Liver (tissue), 3 donors: ENCODE measurements around the gene PLXNA3.

Experiments
- CTCF ChIP-seq: fragments of 150-350 bp; IDR thresholded peaks from 2 replicates; pipeline ENCODE4 v1.5.1; 2017; ENCODE audit warnings: improper control_type of control experiment, low read depth, low read length; ENCODE audit not compliant: missing input control
- HNF4G ChIP-seq: IDR thresholded peaks from 2 replicates; pipeline ENCODE4 v1.6.1; 2016; ENCODE audit warnings: antibody characterized with exemption
- JUND ChIP-seq, 2 donors: IDR thresholded peaks; 2 replicates each; pipeline ENCODE4 v1.6.1; 2016; ENCODE audit warnings: antibody characterized with exemption in 2 of 2
- RAD21 ChIP-seq, 2 donors: IDR thresholded peaks; 2 replicates each; pipeline ENCODE4 v1.6.1; 2016; ENCODE audit warnings: antibody characterized with exemption in 2 of 2, mild to moderate bottlenecking in 2 of 2
- TAF1 ChIP-seq: conservative IDR thresholded peaks from 2 replicates; pipeline ENCODE4 v1.6.1; 2016; ENCODE audit warnings: antibody characterized with exemption, mild to moderate bottlenecking
- YY1 ChIP-seq: IDR thresholded peaks from 2 replicates; pipeline ENCODE4 v1.6.1; 2016; ENCODE audit warnings: antibody characterized with exemption, mild to moderate bottlenecking
- ZBTB33 ChIP-seq: IDR thresholded peaks from 2 replicates; pipeline ENCODE4 v1.6.1; 2016; ENCODE audit warnings: antibody characterized with exemption
- TF ChIP-seq, protein P1 (sequence below): IDR thresholded peaks from 2 replicates; pipeline ENCODE4 v1.6.1; 2016; ENCODE audit warnings: antibody characterized with exemption
- donor health status: healthy.
- donor health status: healthy.

DNA sequence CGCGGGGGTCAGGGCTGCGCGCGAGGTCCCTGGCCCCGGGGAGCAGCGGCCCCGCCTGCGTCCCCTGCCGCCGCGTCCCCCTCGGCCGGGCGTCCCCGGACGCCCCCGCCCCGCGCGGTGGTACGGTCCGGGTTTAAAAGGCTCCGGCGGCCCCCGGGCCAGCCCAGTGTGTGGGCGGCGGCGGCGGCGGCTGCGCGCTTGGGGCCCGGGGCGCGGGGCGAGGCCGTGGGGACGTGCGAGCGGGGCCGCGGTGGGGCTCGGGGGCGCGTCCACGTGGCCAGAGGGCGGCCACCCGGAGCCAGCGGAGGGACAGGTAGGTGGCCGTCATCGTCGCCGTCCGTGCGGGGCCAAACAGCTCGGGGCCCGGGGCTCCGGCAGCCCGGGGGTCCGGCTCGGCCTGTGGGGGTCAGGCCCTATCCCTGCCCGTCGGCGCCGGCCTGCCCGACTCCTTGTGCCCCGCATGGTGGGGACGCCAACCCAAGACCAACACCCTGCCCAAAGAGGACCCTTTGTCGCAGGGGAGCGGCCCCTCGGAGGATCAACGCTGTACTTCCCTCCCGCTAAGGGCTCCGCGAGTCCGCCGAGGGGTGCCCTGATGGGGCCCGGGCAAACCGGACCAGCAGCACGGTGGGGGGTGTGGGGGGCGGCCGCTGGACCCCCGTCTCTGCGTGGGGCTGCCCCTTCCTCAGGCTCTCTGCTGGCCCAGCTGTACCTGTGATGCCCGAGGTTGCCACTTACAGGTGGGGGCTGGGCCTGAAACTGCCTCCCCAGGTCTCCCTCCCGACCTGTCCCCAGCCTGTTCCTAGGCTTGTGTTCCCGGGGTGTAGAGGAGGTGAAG lies at the start of gene PLXNA3:
- no peak for TF ChIP-seq CTCF
- TF ChIP-seq, protein P1, sequence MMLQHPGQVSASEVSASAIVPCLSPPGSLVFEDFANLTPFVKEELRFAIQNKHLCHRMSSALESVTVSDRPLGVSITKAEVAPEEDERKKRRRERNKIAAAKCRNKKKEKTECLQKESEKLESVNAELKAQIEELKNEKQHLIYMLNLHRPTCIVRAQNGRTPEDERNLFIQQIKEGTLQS, result no peak
- TF ChIP-seq TAF1, result no peak
- TF ChIP-seq YY1, result no peak
- TF ChIP-seq ZBTB33, result no peak
- TF ChIP-seq RAD21 (IDR thresholded peaks at IDR 0.05), result no peak
- TF ChIP-seq HNF4G, result no peak
- no peak for TF ChIP-seq JUND (IDR thresholded peaks at IDR 0.05)
